Measurements from ENCODE around the gene SPOCK3. TPM values are rescaled to one million over a fixed set of nuclear protein-coding genes. Genes with fewer than 3 reads are reported as not detected.

SPOCK3 gene
- total and polyA plus RNA-seq, 2 donors (not counting 3 experiments of a cell fraction or from before 2014, with no cell fraction given): 0.10 TPM; not detected in 1

DNA sequence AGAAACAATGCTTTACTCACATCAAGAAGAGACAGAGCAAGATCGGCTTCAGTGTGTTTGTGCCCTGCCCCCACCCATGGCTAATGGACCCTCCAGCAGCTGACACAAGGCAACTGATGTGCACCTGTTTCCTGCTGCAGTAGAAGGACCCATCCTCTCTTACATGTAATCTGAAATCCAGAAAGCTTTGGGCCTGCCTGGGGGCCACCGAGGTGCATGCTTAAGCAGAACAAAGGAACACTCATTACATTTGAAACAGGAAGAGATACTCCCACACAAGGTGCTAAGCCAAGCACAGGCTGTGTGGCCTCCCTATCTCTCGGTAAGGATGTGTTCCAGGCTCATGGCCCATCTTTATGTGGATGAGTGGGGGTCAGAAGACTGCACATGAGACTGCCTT, 338.0 kb downstream of the SPOCK3 start:
- no peaks in the 10 kb centered on the region for H3K27me3 ChIP-seq (ENCODE audit: control insufficient read depth in 2 of 2, insufficient read depth in 2 of 2, low read length in 2 of 2)
- ChIA-PET CTCF (no interaction called here), POLR2A (no interaction called here)
- H3K9me1 ChIP-seq (replicated peaks; ENCODE audit: control insufficient read depth, extremely low read depth, insufficient read depth, low read length): no peaks in the 10 kb centered on the region
- H3K9me3 ChIP-seq (replicated peaks; ENCODE audit: control insufficient read depth, insufficient read depth, low read length): peaks cover 2% of the 10 kb centered on the region
- TF ChIP-seq EZH2 (IDR thresholded peaks at IDR 0.05; ENCODE audit: borderline replicate concordance, low read depth, low read length, severe bottlenecking): no peak
- no peak for TF ChIP-seq JUN (IDR thresholded peaks at IDR 0.05; ENCODE audit: borderline replicate concordance, insufficient read depth, insufficient read length, low read depth)
- TF ChIP-seq POLR2AphosphoS5 (IDR thresholded peaks at IDR 0.05; ENCODE audit: insufficient read depth, low read depth, low read length): no peak
- no peak for TF ChIP-seq MYC (IDR thresholded peaks at IDR 0.05; ENCODE audit: low read depth, low read length)
- TF ChIP-seq GATA2 (IDR thresholded peaks at IDR 0.05; ENCODE audit: insufficient read depth, insufficient read length, low read depth, low read length): no peak
- TF ChIP-seq CTCF (IDR thresholded peaks at IDR 0.05; ENCODE audit: extremely low read depth in 1 of 2, insufficient read depth in 1 of 2, low read depth in 1 of 2, low read length in 2 of 2): no peak
- TF ChIP-seq, protein P1, sequence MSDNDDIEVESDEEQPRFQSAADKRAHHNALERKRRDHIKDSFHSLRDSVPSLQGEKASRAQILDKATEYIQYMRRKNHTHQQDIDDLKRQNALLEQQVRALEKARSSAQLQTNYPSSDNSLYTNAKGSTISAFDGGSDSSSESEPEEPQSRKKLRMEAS (IDR thresholded peaks at IDR 0.05; ENCODE audit: insufficient read depth, insufficient read length): no peak
- no peak for TF ChIP-seq POLR2A (IDR thresholded peaks at IDR 0.05; ENCODE audit: low read depth, low read length)
- TF ChIP-seq FOS (IDR thresholded peaks at IDR 0.05; ENCODE audit: borderline replicate concordance, insufficient read depth, low read length): no peak
- FAIRE-seq (no peak), DNase-seq (ENCODE audit: low read depth, low spot score) (no peak)
- no peak overlapping the region for H3K4me3 ChIP-seq (replicated peaks in 1 of 3; ENCODE audit: insufficient read depth in 1 of 3, low read depth in 1 of 3, low read length in 3 of 3)
- no peaks in the 10 kb centered on the region for H3K4me1 ChIP-seq (ENCODE audit: control insufficient read depth, extremely low read depth, insufficient read depth, low read length)
- no TSS peak for BruUV-seq (replicated peaks)
- no peak overlapping the region for H3K27ac ChIP-seq (ENCODE audit: insufficient read depth, low read depth, low read length)
- dilution Hi-C loops (cut with MboI; ENCODE audit: extremely low pct_ligation_motif_present, low sequenced_read_pairs): no loop called here
- no peak overlapping the region for H3K9ac ChIP-seq (replicated peaks; ENCODE audit: extremely low read depth, insufficient read depth, low read length)
- H3K79me2 ChIP-seq (ENCODE audit: control insufficient read depth, insufficient read depth, low read length): no peaks in the 10 kb centered on the region
- H3K36me3 ChIP-seq (ENCODE audit: control insufficient read depth in 2 of 2, extremely low read depth in 1 of 2, insufficient read depth in 2 of 2, low read length in 2 of 2): no peaks in the 10 kb centered on the region
- H2AFZ ChIP-seq (ENCODE audit: low read depth, low read length): no peak overlapping the region
- H3K4me2 ChIP-seq (ENCODE audit: insufficient read depth, low read length): no peak overlapping the region
- H4K20me1 ChIP-seq (replicated peaks; ENCODE audit: control insufficient read depth, extremely low read depth, insufficient read depth, low read length): no peaks in the 10 kb centered on the region
- intact Hi-C loops (cut with micrococcal nuclease): no loop called here
